GM20431 (cell line): ENCODE data around the gene PYCR2.
"Not testable (repeated sequence)": the region's sequence is repeated elsewhere in the genome, so short reads cannot be mapped to it uniquely, and the experiment has no call there.

Experiments
- in situ Hi-C: fragments of 300-500 bp; cut with MseI, MboI; formaldehyde crosslinking; loops from one replicate; pipeline ENCODE4 v1.15.0; 2020; ENCODE audit warnings: low sequenced_read_pairs; ENCODE audit not compliant: unreplicated experiment

PYCR2 gene

DNA sequence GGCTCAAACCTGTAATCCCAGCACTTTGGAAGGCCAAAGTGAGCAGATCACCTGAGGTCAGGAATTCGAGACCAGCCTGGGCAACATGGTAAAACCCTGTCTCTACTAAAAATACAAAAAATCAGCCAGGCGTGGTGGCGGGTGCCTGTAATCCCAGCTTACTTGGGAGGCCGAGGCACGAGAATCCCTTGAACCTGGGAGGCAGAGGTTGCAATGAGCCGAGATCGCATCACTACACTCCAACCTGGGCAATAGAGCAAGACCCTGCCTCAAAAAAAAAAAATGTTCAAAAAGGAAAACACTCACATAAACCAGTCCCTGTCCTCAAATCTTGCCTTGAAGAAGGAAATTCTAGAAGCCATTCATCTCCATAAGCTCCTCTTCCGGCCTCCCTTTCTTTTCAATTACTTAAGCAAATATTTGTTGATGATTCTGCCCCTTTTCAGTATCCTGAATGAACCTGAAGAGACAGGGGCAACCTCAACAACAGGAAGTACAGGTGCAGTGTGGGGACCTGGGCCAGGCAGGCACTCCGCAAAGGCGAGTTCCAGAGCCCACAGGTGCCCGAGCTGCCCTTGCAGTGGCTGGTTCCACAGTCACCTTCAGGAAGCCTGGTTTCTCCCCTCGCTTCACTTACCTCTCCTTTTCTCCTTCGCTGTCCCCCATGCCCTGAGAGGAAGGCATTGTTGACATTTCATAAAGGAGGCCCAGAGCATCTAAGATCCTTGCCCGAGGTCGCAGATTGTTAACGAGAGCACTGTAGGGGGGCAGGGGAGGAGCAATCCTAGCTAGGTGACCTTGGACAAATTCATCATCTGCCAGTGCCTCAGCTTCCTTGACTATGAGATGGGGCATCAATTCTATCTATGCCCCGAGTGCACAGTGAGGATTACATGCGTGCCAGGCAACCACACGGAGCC is 26.2 kb downstream of the PYCR2 start:
- in situ Hi-C loops, result no loop called here

DNA sequence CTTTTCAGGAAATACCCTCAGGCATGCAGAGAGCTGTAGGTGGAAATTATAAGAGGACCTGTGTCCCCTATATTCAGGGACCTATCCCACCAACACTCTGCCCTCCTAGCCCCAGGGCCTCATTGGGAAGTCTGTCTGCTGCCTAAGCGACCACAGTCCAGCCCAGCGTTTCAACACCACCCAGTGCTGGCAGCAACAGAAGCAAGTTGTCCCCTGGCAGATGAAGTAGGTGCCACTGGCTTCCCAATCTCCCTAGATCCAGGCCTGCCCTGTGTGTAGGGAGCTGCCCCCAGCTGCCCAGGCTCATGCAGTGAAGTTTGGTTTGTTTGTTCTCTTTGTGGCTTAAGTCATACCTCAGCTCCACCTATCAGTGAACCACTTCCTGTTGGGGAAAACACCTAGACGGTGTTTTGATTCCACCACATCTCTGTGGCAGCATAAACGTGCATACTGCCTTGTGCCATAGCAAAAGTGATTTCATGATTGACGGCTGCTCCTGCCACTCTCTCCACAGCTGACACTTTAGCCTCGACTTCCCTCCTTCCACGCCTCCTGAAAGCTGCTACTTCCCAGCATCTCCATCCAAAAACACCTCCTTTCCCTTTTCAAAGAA is 27.0 kb downstream of the PYCR2 start:
- in situ Hi-C loops, result no loop called here

- in situ Hi-C loops, result no loop called here
These were observed 27.6 kb downstream of the PYCR2 start for GRCh38 chr1:225896494-225896893.

DNA sequence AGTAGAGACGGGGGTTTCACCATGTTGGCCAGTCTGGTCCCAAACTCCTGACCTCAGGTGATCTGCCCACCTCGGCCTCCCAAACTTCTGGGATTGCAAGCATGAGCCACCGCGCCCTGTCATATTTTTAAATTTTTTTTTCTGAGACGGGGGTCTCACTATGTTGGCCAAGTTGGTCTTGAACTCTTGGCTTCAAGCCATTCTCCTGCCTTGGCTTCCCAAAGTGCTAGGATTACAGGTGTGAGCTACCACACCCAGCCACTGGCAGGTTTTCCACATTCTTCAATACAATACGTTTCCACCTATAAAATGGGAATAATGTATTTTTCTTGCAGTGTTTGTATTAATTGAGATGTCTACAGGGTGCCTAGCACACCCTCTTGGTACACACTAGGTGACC is 31.7 kb downstream of the PYCR2 start:
- in situ Hi-C loops, result no loop called here

DNA sequence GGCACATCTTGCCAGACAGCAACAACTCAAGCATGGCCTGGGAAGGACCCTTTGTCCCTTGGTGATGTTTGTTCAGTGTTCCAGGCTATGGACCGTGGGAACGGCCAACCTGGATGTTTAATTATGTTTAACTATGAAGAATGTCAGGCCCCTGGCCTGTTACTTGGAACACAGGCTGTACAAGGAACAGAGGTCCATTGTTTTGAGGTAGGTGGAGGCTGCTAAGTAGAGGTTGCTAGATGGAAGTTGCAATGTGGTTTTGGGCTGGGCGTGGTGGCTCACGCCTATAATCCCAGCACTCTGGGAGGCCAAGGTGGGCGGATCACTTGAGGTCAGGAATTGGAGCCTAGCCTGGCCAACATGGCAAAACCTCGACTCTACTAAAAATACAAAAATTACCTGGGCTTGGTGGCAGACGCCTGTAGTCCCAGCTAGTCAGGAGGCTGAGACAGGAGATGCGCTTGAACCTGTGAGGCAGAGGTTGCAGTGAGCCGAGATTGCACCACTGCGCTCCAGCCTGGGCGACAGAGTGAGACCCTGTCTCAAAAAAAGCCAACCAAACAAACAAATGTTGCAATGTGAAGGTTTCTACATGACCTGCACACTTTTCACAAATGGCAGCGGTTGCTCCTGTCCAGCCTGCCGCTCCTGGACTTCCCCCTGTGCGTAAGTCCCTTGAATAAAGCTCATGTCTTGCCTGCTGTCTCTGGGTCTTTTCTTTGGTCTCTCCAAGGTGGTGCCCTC is 32.6 kb downstream of the PYCR2 start:
- in situ Hi-C loops, result no loop called here

DNA sequence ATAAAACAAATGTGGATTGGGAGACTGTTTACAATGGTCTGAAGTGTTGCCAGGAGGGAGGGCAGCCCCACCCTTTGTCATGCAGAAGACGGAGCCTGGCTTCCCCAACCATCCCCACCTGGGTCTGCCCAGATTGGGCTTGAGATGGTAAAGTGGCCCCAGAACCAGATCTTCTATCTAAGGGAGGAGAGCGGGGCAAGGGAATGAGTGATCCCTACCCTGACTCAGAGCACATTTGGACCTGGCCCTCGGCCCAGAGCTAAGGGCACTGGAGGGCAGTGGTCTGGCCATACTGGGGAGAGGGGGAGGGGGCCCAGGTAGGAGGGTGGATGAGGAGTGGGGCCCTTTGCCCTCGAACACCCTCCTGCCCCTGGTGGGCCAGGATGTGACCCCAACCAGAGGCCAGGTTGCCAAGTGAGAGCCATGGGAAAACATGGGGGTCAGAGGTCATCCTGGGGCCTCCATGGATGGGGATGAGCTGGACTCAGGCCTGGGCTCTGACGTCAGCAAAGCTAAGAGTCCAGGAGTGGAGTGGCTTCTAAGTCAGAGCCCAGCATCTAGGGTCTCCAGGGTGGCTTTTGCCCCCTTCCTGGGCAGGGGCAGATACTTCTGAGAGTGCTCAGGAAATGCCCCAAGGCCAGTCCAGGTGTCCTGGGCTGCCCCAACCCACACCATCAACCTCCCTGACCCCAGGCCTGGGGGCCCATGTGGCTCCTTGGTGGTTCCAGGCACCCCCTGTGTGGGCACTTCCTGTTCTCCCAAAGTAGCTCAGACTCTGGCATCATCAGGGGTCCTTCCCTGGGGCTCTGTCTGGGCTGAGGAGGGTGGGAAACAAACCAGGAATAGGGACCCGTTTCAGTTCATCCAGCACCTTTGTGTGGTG is 33.5 kb downstream of the PYCR2 start:
- in situ Hi-C loops, result no loop called here

- in situ Hi-C loops, result no loop called here
These were observed 34.3 kb downstream of the PYCR2 start for GRCh38 chr1:225889743-225890142.

- in situ Hi-C loops, result no loop called here
These were observed 35.0 kb downstream of the PYCR2 start, which contains the start of gene LEFTY1 for GRCh38 chr1:225888898-225889601. LEFTY1 (minus strand) TSS chr1:225889146; CDS start chr1:225889066, 80 bp downstream.

GRCh38 chr1:225888289-225888897 is 35.7 kb downstream of the PYCR2 start:
- in situ Hi-C loops, result no loop called here

DNA sequence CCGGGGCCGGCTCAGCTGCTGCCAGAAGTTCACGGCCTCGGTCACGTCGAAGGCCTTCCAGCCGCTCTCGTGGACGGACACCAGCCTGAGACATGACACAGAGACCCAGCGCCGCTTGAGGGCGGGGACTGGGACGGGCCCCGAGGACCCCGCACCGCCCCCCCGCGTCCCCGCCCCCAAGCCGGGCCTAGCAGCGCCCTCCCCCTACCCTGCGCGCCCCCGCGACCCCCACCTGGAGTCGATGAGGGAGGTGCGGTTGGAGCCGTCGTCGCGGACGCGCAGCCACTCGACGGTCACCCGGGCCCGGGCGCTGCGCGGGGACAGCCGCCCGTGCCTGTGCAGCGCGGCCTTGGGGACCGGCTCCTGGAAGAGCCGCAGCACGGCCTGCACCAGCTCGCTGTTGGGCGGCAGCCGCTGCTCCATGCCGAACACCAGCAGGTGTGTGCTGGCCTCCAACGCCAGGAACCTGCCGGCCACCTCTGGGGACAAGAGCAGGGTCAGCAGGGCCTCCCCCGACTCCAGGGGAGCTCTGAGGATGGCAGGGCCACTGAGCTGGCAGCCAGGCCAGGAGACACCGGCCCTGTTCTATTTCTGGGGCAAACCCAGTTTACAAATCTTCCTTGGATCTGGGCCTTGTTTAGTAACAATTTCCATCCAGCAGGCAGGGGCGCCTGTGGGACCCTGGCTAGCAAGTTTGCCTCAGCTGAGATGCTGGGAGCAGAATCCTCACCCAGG is 36.3 kb downstream of the PYCR2 start:
- in situ Hi-C loops, result not testable (repeated sequence)

- in situ Hi-C loops, result no loop called here
These were observed 37.1 kb downstream of the PYCR2 start for GRCh38 chr1:225887030-225887314.

GRCh38 chr1:225886159-225887029 is 37.7 kb downstream of the PYCR2 start:
- in situ Hi-C loops, result no loop called here

GRCh38 chr1:225885336-225885735 is 38.7 kb downstream of the PYCR2 start:
- in situ Hi-C loops, result no loop called here

DNA sequence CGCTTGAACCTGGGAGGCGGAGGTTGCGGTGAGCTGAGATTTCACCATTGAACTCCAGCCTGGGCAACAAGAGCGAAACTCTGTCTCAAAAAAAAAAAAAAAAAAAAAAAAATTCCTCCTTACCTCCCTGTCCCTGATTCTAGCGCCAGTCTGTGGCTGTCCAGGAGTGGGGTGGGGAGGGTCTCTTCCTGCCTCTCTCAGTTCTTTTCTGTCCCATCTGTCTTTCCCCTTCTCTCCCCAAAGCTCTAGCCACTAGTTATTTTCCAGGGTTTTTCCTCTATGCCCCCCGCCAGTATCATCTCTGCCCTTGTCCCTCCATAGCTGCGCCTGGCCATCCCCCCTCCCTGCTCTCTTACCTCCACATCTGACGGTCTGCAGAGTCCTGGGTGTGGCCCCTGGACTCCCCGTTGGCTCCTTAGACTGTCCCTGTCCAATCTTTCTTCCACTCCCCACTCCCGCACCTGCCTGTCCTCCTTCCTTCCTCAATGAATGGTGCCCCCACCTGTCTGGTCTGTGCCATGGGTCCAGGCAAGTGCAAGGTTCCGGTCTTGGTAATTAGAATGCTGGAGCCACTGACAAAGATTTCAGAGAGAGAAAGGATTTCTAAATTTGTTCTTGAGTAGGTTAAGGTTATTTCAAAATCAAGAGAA is 40.3 kb downstream of the PYCR2 start:
- in situ Hi-C loops, result no loop called here

DNA sequence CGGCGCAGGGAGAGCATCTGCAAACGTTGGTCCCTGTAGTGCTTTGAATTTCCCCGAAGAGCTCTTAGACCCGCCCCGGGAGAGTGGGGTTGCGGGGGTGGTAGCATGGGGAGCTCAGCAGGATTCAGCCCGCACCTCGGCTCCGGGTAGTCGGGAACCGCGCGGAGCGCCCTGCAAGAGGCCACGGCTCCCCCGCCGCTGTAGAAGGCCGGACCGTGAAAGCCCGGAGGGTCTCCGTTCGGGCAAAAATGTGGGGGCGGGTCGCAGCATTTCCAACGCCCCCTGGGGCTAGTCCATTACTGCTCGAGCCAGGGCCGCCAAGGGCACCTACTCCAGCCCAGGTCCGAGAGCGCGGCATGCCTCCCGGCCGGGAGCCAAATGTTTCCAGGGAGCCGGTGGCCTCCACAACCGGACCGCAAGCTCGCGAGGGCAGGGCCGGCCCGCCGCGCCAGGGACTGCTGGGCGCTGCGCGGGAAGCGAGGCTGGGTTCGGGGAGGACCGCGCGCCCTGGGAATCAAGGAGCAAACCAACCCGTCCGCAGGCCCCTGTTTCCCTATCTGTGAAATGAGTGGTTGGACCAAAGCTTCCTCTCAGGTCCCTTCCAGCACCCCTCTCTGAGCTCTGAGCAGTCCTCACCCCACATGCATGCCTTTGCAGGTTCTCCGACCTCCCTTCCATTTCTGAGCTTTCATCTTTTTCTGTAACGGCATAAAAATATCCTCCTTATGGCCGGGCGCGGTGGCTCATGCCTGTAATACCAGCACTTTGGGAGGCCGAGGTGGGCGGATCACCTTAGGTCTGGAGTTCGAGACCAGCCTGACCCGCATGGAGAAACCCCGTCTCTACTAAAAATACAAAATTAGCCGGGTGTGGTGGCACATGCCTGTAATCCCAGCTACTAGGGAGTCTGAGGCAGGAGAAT is 41.1 kb downstream of the PYCR2 start:
- in situ Hi-C loops, result no loop called here
